GM13977 (cell line): ENCODE measurements around the gene NIPSNAP3A.

Source experiments
- DNase-seq: peaks from one replicate; pipeline ENCODE4 v3.0.0; 2012; ENCODE audit warnings: low spot score
- in situ Hi-C: fragments of 300-500 bp; cut with MboI; formaldehyde crosslinking; loops from one replicate; pipeline ENCODE4 v1.12.0; 2022; ENCODE audit warnings: low sequenced_read_pairs, low pct_unique_long_range_greater_than_20kb, mixed read lengths, inconsistent platforms; ENCODE audit not compliant: unreplicated experiment
- TF ChIP-seq, protein P1 (sequence below): IDR thresholded peaks from 2 replicates; pipeline ENCODE4 v1.5.1; 2012; ENCODE audit warnings: mild to moderate bottlenecking, control low read depth; ENCODE audit not compliant: insufficient read depth; ENCODE audit errors: extremely low read depth, missing control alignments

The NIPSNAP3A gene

GRCh38 chr9:104786293-104786692 is 38.8 kb downstream of the NIPSNAP3A start:
- in situ Hi-C loops, result no loop called here
- TF ChIP-seq, protein P1, sequence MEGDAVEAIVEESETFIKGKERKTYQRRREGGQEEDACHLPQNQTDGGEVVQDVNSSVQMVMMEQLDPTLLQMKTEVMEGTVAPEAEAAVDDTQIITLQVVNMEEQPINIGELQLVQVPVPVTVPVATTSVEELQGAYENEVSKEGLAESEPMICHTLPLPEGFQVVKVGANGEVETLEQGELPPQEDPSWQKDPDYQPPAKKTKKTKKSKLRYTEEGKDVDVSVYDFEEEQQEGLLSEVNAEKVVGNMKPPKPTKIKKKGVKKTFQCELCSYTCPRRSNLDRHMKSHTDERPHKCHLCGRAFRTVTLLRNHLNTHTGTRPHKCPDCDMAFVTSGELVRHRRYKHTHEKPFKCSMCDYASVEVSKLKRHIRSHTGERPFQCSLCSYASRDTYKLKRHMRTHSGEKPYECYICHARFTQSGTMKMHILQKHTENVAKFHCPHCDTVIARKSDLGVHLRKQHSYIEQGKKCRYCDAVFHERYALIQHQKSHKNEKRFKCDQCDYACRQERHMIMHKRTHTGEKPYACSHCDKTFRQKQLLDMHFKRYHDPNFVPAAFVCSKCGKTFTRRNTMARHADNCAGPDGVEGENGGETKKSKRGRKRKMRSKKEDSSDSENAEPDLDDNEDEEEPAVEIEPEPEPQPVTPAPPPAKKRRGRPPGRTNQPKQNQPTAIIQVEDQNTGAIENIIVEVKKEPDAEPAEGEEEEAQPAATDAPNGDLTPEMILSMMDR, result no peak
- no peak for DNase-seq

DNA sequence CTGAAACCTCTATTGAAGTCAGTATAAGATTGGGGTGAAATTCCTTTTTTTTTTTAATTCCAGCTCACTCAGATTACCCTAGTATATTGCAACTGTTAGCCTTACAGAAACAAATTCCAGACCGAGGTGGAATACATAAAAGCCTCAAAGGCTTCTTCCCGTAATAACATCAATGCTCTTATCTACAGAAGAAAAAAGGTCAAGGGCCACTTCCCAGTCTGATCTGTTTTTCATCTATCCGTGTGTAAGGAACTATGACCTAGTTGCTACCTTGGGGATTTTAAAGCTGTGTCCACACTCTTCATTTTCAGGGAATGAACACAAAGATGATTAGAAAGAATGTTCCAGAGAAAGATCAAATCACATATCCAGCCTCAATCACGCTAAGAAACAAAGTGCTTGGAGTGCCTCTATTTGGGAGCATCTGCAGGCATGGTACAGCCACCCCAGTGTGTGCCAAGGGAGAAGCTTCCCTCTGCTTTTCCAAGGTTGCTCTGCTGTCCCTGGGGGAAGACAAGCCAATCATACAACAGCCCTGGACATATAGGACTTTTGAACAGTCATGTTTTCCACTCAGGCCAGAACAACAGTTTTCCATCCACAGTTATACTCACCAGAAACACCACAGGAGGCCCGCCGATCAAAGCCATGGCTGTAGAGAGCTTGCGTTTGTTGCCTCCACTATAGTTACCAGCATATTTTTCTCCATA is 40.0 kb downstream of the NIPSNAP3A start:
- in situ Hi-C loops, result no loop called here
- no peak for DNase-seq
- TF ChIP-seq, protein P1, result no peak

GRCh38 chr9:104788251-104788650 is 40.8 kb downstream of the NIPSNAP3A start:
- in situ Hi-C loops, result no loop called here
- TF ChIP-seq, protein P1, result no peak
- no peak for DNase-seq

DNA sequence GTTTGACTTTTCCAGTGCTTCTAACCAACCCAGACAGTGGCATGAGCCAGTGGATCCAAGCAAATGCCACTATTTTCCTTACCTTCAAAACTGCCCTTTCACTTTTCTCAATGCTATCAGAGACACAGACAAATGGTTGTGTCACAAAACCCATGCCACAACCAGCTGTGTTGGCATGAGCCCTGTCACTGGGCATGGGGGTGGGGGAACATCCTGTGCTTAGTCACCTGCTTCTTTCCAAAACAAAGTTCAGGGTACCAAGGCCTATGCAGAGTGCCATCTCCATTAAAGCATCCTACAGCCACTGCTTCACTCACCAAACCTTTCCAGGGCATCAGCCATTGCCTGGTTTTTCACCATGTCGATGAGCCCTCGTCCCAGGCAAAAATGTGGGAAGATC is 46.6 kb downstream of the NIPSNAP3A start:
- TF ChIP-seq, protein P1, result no peak
- in situ Hi-C loops, result no loop called here

DNA sequence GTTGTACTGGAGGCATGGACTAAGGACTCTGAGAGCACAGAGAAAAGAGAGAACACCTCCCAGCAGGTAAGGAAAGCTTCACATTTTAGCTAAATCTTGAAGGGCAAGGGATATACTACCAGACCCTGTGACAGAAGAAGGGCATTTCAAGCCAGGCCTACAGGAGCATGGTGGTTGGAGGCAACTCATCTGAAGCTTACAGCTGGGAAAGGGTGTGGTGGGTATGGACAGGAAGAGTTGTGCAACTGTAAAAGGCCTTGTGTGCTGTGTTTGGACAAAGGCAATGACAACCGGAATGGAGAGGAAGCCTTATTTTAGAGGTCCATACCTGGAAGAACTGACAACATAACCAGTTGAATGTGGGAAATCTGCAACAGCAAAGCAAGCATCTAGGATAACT is 47.6 kb downstream of the NIPSNAP3A start:
- in situ Hi-C loops, result no loop called here
- DNase-seq, result no peak

More for the DNA sequence above, 46.6 kb downstream of the NIPSNAP3A start:
- no peak for DNase-seq

GRCh38 chr9:104795857-104796256 is 48.4 kb downstream of the NIPSNAP3A start:
- no peak for DNase-seq
- TF ChIP-seq, protein P1, result no peak
- in situ Hi-C loops, result no loop called here

More for the DNA sequence above, 47.6 kb downstream of the NIPSNAP3A start:
- TF ChIP-seq, protein P1, result no peak
